ENCODE data around the gene MCCC1. TPM values are rescaled to one million over a fixed set of nuclear protein-coding genes. Genes with fewer than 3 reads are reported as not detected.
A peak's percentile ranks its signal among the peaks of the same experiment; 100 is the strongest.
"Not testable (repeated sequence)": the region's sequence is repeated elsewhere in the genome, so short reads cannot be mapped to it uniquely, and the experiment has no call there.

The MCCC1 gene
- total RNA-seq, 1 experiment from 2014 or later = 74.7 TPM

DNA sequence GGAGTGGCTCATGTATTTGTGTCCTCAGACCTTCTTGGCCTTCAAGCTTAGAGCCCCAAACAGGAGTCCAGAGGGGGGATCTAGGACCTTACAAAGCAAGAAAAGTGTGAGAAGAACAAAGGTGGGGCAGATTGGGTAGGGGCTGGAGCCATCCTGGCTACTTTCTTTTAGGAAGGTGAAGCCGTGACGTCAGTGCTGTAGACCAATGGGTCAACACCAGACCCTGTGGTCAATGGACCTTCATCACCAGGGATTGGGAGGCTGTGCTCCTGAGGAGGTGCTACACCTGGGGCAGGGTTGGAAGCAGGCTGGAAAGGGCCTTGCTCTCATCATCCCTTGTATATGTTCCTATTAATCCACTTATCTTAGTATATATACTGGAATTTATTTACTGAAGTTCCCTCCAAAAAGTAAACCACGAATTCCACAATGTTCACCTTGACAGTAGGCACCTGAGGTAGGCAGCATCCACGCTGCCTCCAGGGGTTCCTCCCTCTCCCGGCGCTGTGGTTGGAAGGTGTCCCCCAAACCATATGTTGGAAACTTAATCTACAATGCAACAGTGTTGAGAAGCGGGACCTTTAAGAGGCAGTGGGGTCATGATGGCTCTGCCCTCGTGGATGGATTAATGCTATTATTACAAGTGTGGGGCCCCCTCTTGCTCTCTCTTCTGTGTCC, 21.4 kb upstream of the MCCC1 start:
- H3K9me3 Mint-ChIP-seq (ENCODE audit: low read depth, unreplicated experiment) = no peaks in the 10 kb centered on the region
- H3K4me1 Mint-ChIP-seq (ENCODE audit: low read depth, unreplicated experiment) = peaks cover 35% of the 10 kb centered on the region
- TF ChIP-seq, protein P1, sequence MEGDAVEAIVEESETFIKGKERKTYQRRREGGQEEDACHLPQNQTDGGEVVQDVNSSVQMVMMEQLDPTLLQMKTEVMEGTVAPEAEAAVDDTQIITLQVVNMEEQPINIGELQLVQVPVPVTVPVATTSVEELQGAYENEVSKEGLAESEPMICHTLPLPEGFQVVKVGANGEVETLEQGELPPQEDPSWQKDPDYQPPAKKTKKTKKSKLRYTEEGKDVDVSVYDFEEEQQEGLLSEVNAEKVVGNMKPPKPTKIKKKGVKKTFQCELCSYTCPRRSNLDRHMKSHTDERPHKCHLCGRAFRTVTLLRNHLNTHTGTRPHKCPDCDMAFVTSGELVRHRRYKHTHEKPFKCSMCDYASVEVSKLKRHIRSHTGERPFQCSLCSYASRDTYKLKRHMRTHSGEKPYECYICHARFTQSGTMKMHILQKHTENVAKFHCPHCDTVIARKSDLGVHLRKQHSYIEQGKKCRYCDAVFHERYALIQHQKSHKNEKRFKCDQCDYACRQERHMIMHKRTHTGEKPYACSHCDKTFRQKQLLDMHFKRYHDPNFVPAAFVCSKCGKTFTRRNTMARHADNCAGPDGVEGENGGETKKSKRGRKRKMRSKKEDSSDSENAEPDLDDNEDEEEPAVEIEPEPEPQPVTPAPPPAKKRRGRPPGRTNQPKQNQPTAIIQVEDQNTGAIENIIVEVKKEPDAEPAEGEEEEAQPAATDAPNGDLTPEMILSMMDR (IDR thresholded peaks at IDR 0.05; ENCODE audit: unreplicated experiment) = no peak
- intact Hi-C loops (cut with micrococcal nuclease; ENCODE audit: unreplicated experiment) = loop anchor here (5.0 to 10.0 kb wide), 2 partner anchors 134 to 352 kb away; partner anchors contain the start of gene B3GNT5
- BruUV-seq (replicated peaks) = no TSS peak
- CTCF ChIA-PET = no interaction called here
- peaks cover 20% of the 10 kb centered on the region for H3K27me3 Mint-ChIP-seq (ENCODE audit: unreplicated experiment)
- no peak overlapping the region for H3K27ac Mint-ChIP-seq (ENCODE audit: unreplicated experiment)
- DNase-seq = no peak
- no peak overlapping the region for H3K4me3 Mint-ChIP-seq (ENCODE audit: low read depth, unreplicated experiment)
- H3K36me3 Mint-ChIP-seq (ENCODE audit: insufficient read depth, unreplicated experiment) = peaks cover 9% of the 10 kb centered on the region

DNA sequence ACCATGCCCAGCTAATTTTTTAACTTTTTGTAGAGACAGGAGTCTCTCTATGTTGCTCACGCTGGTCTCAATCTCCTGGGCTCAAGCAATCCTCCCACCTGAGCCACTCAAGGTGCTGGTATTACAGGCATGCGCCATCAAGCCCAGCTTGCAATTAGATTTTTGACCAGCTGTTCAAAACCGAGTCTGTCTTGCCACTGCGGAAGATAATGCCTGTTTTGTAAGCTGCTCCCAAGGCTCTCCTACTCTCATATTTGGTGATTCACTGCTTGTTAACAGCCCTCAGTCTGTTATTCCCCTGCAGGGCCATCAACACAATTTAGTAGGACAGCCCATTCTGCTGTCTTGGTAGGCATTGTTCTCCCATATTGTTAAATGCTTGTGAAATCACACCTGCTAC, 17.8 kb upstream of the MCCC1 start:
- peak overlapping the region; percentile 98 for H3K4me3 Mint-ChIP-seq (ENCODE audit: low read depth, unreplicated experiment)
- no peak for DNase-seq
- CTCF ChIA-PET = no interaction called here

DNA sequence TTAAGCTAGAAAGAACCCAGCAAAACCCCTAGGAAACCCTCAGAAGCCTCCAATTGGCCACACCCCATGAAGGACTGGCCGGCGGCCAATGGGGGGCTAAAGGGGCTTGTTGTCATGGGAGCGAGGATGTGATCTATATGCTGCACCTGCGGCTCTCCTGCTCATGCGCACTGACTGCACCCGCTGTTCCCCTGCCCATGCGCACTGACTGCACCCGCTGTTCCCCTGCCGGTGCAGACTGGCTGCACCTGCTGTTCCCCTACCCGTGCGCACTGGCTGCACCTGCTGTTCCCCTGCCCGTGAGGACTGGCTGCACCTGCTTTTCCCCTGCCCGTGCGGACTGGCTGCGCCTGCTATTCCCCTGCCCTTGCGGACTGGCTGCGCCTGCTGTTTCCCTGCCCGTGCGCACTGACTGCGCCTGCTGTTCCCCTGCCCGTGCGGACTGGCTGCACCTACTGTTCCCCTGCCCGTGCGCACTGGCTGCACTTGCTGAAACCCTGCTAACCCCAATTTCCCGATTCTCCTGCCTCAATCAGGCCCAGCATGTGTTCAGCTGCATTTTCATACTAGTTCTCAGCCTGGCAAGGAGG, 16.8 kb upstream of the MCCC1 start:
- H3K4me1 Mint-ChIP-seq (ENCODE audit: low read depth, unreplicated experiment) = peaks cover 19% of the 10 kb centered on the region

More for the DNA sequence above, 17.8 kb upstream of the MCCC1 start:
- intact Hi-C loops (cut with micrococcal nuclease; ENCODE audit: unreplicated experiment) = no loop called here
- Mint-ChIP-seq H3K36me3 (ENCODE audit: insufficient read depth, unreplicated experiment) (peaks cover 11% of the 10 kb centered on the region), H3K27ac (ENCODE audit: unreplicated experiment) (no peak overlapping the region), H3K27me3 (ENCODE audit: unreplicated experiment) (peaks cover 34% of the 10 kb centered on the region), H3K4me1 (ENCODE audit: low read depth, unreplicated experiment) (peaks cover 26% of the 10 kb centered on the region), H3K9me3 (ENCODE audit: low read depth, unreplicated experiment) (no peaks in the 10 kb centered on the region)
- BruUV-seq (replicated peaks) = no TSS peak
- TF ChIP-seq, protein P1 (IDR thresholded peaks at IDR 0.05; ENCODE audit: unreplicated experiment) = no peak

DNA sequence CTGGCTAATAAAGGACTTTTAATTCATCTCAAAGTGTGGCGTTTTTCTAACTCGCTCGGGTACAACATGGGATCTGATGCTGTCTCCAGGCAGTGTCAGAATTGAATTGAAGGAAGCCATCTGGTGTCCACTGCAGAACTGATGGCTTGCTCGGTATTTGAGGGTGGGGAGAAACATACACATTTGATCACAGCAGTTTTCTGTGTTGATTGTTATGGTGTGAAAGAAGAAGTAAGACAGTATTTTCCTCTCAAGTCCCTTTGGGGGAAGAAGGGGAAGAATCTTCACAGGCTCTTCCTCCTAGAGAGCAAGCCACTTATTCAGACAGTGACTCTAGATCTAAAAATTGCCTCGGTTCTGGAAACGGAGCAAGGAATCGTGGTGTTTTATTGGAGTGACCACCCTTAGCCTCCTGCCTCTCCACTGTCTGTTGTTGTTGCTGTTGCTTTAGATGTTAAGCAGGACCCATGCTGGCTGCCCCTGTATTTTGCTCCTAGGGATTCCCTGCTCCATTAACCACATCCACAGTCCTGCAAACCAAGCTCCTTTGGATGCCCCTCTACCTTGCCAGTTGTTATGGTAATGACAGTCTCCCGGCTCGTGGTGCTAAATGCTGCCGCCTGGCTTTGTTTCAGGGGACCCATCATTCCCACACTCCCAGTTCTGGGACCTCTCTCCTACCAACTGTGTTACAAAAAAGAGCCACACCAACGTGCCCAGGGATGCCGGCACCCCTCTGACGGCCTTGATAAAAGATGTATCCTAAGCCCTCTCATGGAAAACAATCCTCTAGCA, 15.3 kb upstream of the MCCC1 start:
- Mint-ChIP-seq H3K4me1 (ENCODE audit: low read depth, unreplicated experiment) (peaks cover 19% of the 10 kb centered on the region), H3K36me3 (ENCODE audit: insufficient read depth, unreplicated experiment) (peaks cover 11% of the 10 kb centered on the region), H3K27me3 (ENCODE audit: unreplicated experiment) (peaks cover 34% of the 10 kb centered on the region), H3K4me3 (ENCODE audit: low read depth, unreplicated experiment) (no peak overlapping the region), H3K9me3 (ENCODE audit: low read depth, unreplicated experiment) (peaks cover 5% of the 10 kb centered on the region), H3K27ac (ENCODE audit: unreplicated experiment) (no peak overlapping the region)
- intact Hi-C loops (cut with micrococcal nuclease; ENCODE audit: unreplicated experiment) = no loop called here
- TF ChIP-seq, protein P1 (IDR thresholded peaks at IDR 0.05; ENCODE audit: unreplicated experiment) = no peak
- no TSS peak for BruUV-seq (replicated peaks)
- no peak for DNase-seq
- CTCF ChIA-PET = no interaction called here

More for the DNA sequence above, 16.8 kb upstream of the MCCC1 start:
- peak; percentile 88 for DNase-seq
- intact Hi-C loops (cut with micrococcal nuclease; ENCODE audit: unreplicated experiment) = no loop called here
- H3K4me3 Mint-ChIP-seq (ENCODE audit: low read depth, unreplicated experiment) = peak overlapping the region; percentile 98
- CTCF ChIA-PET = no interaction called here
- H3K27me3 Mint-ChIP-seq (ENCODE audit: unreplicated experiment) = peaks cover 34% of the 10 kb centered on the region
- TF ChIP-seq, protein P1 (IDR thresholded peaks at IDR 0.05; ENCODE audit: unreplicated experiment) = no peak
- no TSS peak for BruUV-seq (replicated peaks)
- no peaks in the 10 kb centered on the region for H3K9me3 Mint-ChIP-seq (ENCODE audit: low read depth, unreplicated experiment)
- peak overlapping the region; percentile 41 for H3K27ac Mint-ChIP-seq (ENCODE audit: unreplicated experiment)
- peaks cover 11% of the 10 kb centered on the region for H3K36me3 Mint-ChIP-seq (ENCODE audit: insufficient read depth, unreplicated experiment)

DNA sequence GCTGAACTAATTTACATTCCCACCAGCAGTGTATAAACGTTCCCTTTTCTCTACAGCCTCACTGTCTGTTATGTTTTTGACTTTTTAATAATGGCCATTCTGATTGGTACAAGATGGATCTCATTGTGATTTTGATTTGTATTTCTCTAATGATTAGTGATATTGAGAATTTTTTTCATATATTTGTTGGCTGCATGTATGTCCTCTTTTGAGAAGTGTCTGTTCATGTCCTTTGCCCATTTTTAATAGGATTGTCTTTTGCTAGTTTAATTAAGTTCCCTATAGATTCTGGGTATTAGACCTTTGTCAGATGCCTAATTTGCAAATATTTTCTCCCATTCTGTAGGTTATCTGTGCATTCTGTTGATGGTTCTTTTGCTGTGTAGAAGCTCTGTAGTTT, 10.6 kb upstream of the MCCC1 start:
- H3K36me3 Mint-ChIP-seq (ENCODE audit: insufficient read depth, unreplicated experiment); intact Hi-C loops (cut with micrococcal nuclease; ENCODE audit: unreplicated experiment); H3K9me3 Mint-ChIP-seq (ENCODE audit: low read depth, unreplicated experiment); DNase-seq; H3K27ac Mint-ChIP-seq (ENCODE audit: unreplicated experiment); H3K27me3 Mint-ChIP-seq (ENCODE audit: unreplicated experiment); BruUV-seq (replicated peaks); H3K4me3 Mint-ChIP-seq (ENCODE audit: low read depth, unreplicated experiment): not testable (repeated sequence)
- H3K4me1 Mint-ChIP-seq (ENCODE audit: low read depth, unreplicated experiment) = peaks cover 23% of the 10 kb centered on the region
- CTCF ChIA-PET = interaction anchor here (0.7 kb wide), 1 partner anchor 479 kb away, joined by 7 read pairs; no protein-coding TSS in a partner anchor

Measured in Calu3 (cell line).